Erythroblast (primary cell): ENCODE measurements around the gene DKKL1.

ENCODE experiments used
- DNase-seq, 2 experiments: peaks; one replicate each; lab custom pipeline; 2025; lab: John Stamatoyannopoulos, UW
- GATA1 ChIP-seq: IDR thresholded peaks from 2 replicates; pipeline ENCODE4 v1.6.1; 2011; ENCODE audit warnings: low read depth, mild to moderate bottlenecking, control low read depth, low read length, moderate library complexity
- POLR2A ChIP-seq: IDR thresholded peaks from 2 replicates; pipeline ENCODE4 v1.6.1; 2011; ENCODE audit warnings: mild to moderate bottlenecking, low read length

DKKL1 gene

GRCh38 chr19:49407482-49408015 lies 43.9 kb downstream of the DKKL1 start:
- TF ChIP-seq POLR2A (no peak), GATA1 (no peak)
- DNase-seq, result no peak

GRCh38 chr19:49408816-49409440 lies 45.3 kb downstream of the DKKL1 start:
- no peak for DNase-seq
- TF ChIP-seq POLR2A, result no peak
- TF ChIP-seq GATA1, result no peak

- no peak for DNase-seq
- TF ChIP-seq GATA1, result no peak
- no peak for TF ChIP-seq POLR2A
Observed at GRCh38 chr19:49409441-49410029, 45.9 kb downstream of the DKKL1 start.

GRCh38 chr19:49411681-49412326 lies 48.1 kb downstream of the DKKL1 start:
- no peak for DNase-seq

GRCh38 chr19:49413348-49413747 lies 49.7 kb downstream of the DKKL1 start:
- DNase-seq, result no peak
- TF ChIP-seq POLR2A (no peak), GATA1 (no peak)

More at GRCh38 chr19:49411681-49412326, 48.1 kb downstream of the DKKL1 start:
- TF ChIP-seq GATA1 (no peak), POLR2A (no peak)

GRCh38 chr19:49414256-49414655 lies 50.6 kb downstream of the DKKL1 start:
- TF ChIP-seq POLR2A (no peak), GATA1 (no peak)
- no peak for DNase-seq

GRCh38 chr19:49415102-49415809 lies 51.6 kb downstream of the DKKL1 start:
- no peak for TF ChIP-seq GATA1
- no peak for TF ChIP-seq POLR2A
- DNase-seq, result no peak

GRCh38 chr19:49415810-49416200 lies 52.1 kb downstream of the DKKL1 start:
- no peak for DNase-seq
- TF ChIP-seq POLR2A (no peak), GATA1 (no peak)

- no peak for TF ChIP-seq GATA1
- no peak for TF ChIP-seq POLR2A
- no peak for DNase-seq
Observed at GRCh38 chr19:49417088-49417487, 53.4 kb downstream of the DKKL1 start.

GRCh38 chr19:49418511-49418910 lies 54.8 kb downstream of the DKKL1 start:
- no peak for TF ChIP-seq POLR2A
- TF ChIP-seq GATA1, result no peak

GRCh38 chr19:49419173-49419572 lies 55.5 kb downstream of the DKKL1 start:
- DNase-seq, result no peak
- TF ChIP-seq POLR2A (no peak), GATA1 (no peak)

More at GRCh38 chr19:49418511-49418910, 54.8 kb downstream of the DKKL1 start:
- no peak for DNase-seq

- no peak for DNase-seq
- no peak for TF ChIP-seq POLR2A
- no peak for TF ChIP-seq GATA1
Observed at GRCh38 chr19:49420227-49420626, 56.5 kb downstream of the DKKL1 start.

- TF ChIP-seq POLR2A (no peak), GATA1 (no peak)
- no peak for DNase-seq
Observed at GRCh38 chr19:49421039-49421877, 57.6 kb downstream of the DKKL1 start.

GRCh38 chr19:49421878-49422202 lies 58.2 kb downstream of the DKKL1 start:
- no peak for DNase-seq
- TF ChIP-seq GATA1 (no peak), POLR2A (no peak)
